ENCODE measurements around the gene CALN1. TPM values are rescaled to one million over a fixed set of nuclear protein-coding genes. Genes with fewer than 3 reads are reported as not detected.

CALN1 gene
- total and polyA plus RNA-seq, 9 donors, result under 0.01 to 0.18 (median 0.13) TPM; not detected in 2

- Histone ChIP-seq H3K27ac (no peak overlapping the region), H3K4me1 (ENCODE audit: insufficient read depth) (no peaks in the 10 kb centered on the region), H3K4me3 (no peak overlapping the region), H3K27me3 (no peaks in the 10 kb centered on the region), H3K36me3 (no peaks in the 10 kb centered on the region), H3K9me3 (no peaks in the 10 kb centered on the region)
- no peak for TF ChIP-seq EP300 (IDR thresholded peaks at IDR 0.05)
- TF ChIP-seq POLR2A (IDR thresholded peaks at IDR 0.05), result no peak
- TF ChIP-seq, protein P1, sequence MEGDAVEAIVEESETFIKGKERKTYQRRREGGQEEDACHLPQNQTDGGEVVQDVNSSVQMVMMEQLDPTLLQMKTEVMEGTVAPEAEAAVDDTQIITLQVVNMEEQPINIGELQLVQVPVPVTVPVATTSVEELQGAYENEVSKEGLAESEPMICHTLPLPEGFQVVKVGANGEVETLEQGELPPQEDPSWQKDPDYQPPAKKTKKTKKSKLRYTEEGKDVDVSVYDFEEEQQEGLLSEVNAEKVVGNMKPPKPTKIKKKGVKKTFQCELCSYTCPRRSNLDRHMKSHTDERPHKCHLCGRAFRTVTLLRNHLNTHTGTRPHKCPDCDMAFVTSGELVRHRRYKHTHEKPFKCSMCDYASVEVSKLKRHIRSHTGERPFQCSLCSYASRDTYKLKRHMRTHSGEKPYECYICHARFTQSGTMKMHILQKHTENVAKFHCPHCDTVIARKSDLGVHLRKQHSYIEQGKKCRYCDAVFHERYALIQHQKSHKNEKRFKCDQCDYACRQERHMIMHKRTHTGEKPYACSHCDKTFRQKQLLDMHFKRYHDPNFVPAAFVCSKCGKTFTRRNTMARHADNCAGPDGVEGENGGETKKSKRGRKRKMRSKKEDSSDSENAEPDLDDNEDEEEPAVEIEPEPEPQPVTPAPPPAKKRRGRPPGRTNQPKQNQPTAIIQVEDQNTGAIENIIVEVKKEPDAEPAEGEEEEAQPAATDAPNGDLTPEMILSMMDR (IDR thresholded peaks at IDR 0.05), result no peak
- DNase-seq, result no peak
- intact Hi-C loops (cut with DNase I), result no loop called here
- 93 to 95% (median 93%) methylated on average over 11 of the region's 11 CpGs for WGBS, 3 donors
Measured at GRCh38 chr7:72408966-72409637, 3.0 kb downstream of the CALN1 start.

DNA sequence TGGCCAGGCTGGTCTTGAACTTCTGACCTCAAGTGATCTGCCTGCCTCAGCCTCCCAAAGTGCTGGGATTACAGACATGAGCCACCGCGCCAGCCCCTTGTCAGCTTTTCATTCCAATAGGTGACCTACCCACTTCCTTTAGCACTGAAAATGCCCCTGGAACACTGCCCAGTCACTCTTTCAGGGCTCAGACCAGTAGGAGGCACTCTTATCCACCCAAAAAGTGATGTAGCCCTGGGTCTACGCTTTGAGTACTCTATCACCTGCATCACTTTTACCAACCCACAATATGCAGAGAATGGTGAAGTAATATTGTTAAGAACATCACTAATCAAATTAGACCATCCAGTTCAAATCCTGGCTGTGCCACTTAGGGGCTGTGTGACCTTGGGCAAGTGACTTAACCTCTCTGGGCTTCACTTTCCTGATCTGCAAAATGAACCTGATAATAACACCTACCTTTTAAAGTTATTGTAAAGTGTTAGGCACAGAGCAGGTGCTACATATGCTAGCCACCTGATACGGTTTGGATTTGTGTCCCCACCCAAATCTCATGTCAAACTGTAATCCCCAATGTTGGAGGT is 5.2 kb downstream of the CALN1 start:
- Histone ChIP-seq H3K36me3 (no peaks in the 10 kb centered on the region), H3K27me3 (no peaks in the 10 kb centered on the region), H3K27ac (no peak overlapping the region), H3K4me3 (no peak overlapping the region), H3K9me3 (no peaks in the 10 kb centered on the region), H3K4me1 (ENCODE audit: insufficient read depth) (no peaks in the 10 kb centered on the region)
- no peak for DNase-seq
- TF ChIP-seq EP300 (IDR thresholded peaks at IDR 0.05), result no peak
- TF ChIP-seq, protein P1 (IDR thresholded peaks at IDR 0.05), result no peak
- TF ChIP-seq POLR2A (IDR thresholded peaks at IDR 0.05), result no peak
- intact Hi-C loops (cut with DNase I), result no loop called here
- 83 to 85% (median 85%) methylated on average over 4 of the region's 4 CpGs for WGBS, 3 donors

DNA sequence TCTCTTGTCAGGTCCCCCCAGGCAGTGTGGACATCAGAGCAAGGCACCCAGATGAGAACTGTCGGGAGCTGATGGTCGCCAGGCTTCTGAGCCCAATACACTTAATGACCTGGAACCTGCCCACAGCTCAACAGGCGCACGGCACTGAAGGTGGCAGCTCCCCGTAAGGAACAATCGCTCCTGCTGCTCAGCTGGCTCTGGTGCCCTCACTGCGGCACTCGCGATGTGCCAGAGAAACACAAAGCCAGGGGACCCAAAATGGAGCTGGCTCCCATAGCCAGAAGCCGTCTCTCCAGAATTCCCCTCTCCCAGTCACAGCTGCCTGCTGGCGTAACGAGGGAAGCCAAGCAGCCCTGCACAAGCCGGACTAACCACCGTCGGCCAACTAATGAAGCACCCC is 6.3 kb downstream of the CALN1 start:
- Histone ChIP-seq H3K36me3 (no peaks in the 10 kb centered on the region), H3K27me3 (no peaks in the 10 kb centered on the region), H3K4me3 (no peak overlapping the region), H3K9me3 (no peaks in the 10 kb centered on the region), H3K27ac (no peak overlapping the region), H3K4me1 (ENCODE audit: insufficient read depth) (no peaks in the 10 kb centered on the region)
- 90 to 92% (median 91%) methylated on average over 15 of the region's 15 CpGs for WGBS, 3 donors
- no peak for DNase-seq
- TF ChIP-seq, protein P1 (IDR thresholded peaks at IDR 0.05), result no peak
- TF ChIP-seq EP300 (IDR thresholded peaks at IDR 0.05), result no peak
- TF ChIP-seq POLR2A (IDR thresholded peaks at IDR 0.05), result no peak
- intact Hi-C loops (cut with DNase I), result no loop called here

GRCh38 chr7:72405418-72405817 is 6.7 kb downstream of the CALN1 start:
- Histone ChIP-seq H3K4me3 (no peak overlapping the region), H3K36me3 (no peaks in the 10 kb centered on the region), H3K27ac (no peak overlapping the region), H3K9me3 (no peaks in the 10 kb centered on the region), H3K27me3 (no peaks in the 10 kb centered on the region), H3K4me1 (ENCODE audit: insufficient read depth) (no peaks in the 10 kb centered on the region)
- TF ChIP-seq EP300 (IDR thresholded peaks at IDR 0.05) (no peak), POLR2A (IDR thresholded peaks at IDR 0.05) (no peak)
- TF ChIP-seq, protein P1 (IDR thresholded peaks at IDR 0.05), result no peak
- intact Hi-C loops (cut with DNase I), result no loop called here
- DNase-seq, result no peak
- WGBS, 3 donors, result 67 to 74% (median 70%) methylated on average over 11 of the region's 11 CpGs

Measured in ovary (tissue), 9 donors.